ENCODE results near the gene FGGY.

The FGGY gene

GRCh38 chr1:59803458-59804038, 506.7 kb downstream of the FGGY start:
- DNase-seq, result no peak

- no peak for DNase-seq
Measured at GRCh38 chr1:59804301-59804700, 507.4 kb downstream of the FGGY start.

GRCh38 chr1:59805554-59805953, 508.7 kb downstream of the FGGY start:
- no peak for DNase-seq

Data from suppressor macrophage treated with lipopolysaccharide for 1 hour (primary cell).